Muscle of arm (tissue), 12 donors: ENCODE measurements around the gene GPX3. TPM values are rescaled to one million over a fixed set of nuclear protein-coding genes. Genes with fewer than 3 reads are reported as not detected.

Experiments
- DNase-seq: peaks from one replicate; pipeline ENCODE4 v3.0.0-alpha.2; 2013
- polyA plus RNA-seq, 12 donors: library from polyadenylated mRNA; unstranded; fragments of 120-200 nt; gene quantifications; one replicate each; pipeline ENCODE4 v1.2.1, GENCODE V29; 2013; ENCODE audit not compliant: insufficient read length in 12 of 12

The GPX3 gene
- polyA plus RNA-seq, 12 donors: 21.8 to 71.8 (median 51.7) TPM; not detected in 1

DNA sequence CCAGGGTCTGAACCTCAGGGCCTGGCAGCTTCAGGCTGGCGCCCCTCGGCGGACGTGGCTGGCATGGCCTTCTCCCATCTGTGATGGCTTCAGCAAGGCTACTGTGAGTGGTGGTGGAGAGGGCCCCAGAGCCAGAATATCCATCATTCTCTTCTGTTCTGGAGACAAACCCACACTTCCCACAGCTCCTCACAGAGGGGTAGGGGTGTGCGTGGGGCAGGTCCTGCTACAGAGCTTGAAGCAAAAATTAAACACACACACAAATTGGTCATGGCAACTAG, 9.6 kb downstream of the GPX3 start:
- no peak for DNase-seq

DNA sequence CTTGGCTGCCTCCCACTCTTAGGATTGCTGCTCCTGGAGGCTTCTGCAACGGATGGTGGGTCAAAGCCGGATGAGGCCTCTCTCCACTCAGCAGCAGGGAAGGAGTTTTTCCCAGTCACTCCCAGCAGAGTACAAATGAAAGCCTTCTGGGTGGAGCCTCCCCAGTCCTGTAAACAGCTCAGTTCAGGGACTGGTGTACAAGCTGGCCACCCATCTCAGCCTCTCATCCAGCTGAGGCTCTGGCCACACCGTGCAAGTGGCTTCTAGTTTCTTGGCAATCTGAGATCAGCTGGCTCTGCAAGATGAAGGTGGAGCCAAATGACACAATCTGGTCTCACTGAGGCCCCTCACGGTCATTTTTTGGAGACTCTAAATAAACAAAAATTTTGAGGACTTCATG, 10.0 kb downstream of the GPX3 start:
- peak; percentile 84 for DNase-seq

DNA sequence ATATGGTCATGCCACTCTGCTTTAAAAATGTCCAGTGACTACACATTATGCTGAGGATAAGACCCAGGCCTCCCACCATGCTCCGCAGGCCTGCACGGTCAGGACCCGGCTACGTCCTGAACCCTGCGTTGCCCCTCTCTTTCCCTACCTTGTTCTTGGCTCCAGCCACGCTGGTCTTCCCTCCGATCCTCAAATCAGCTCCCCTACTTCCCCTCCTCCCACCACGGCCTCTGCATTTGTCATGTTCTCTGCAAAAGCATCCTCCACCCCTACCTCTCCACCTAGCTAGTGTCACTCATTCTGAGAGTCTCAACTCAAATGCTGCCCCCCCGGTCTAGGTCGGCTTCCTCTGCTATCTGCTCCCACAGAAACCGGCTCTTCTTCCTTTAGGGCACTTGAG, 11.2 kb downstream of the GPX3 start:
- DNase-seq: no peak

DNA sequence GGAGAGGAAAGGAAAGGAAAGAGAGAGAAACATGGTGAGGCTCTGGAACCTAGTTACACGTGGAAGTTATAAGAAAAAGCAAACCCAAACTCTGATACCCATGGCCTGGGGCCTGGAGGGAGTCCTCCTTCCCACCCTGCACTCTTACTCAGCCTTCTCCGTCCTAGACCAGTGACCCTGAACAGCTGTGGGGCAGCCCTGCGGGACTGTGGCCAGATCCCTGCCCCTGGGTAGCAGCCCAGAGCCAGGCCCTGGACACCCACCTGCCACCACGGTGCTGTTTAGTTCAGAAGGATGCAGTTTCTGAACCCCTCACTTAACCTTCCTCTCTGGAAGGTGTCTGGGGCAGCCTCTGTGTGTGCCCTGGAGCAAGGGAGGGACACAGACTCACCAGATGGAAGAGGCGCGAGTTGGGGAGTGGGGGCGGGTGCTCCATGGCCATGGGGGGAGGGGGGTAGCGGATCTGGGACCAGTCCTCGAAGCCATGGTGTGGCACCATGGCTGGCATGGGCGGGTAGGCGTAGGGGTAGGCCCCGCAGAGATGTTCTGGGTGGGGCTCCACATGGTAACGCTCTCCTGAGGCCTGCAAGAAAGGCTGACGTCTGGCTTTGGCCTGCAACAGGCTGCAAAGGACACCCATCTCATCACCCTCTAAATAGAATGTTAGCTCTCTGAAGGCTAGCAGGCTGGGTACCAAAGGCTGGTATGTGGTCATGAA, 13.0 kb downstream of the GPX3 start:
- no peak for DNase-seq

DNA sequence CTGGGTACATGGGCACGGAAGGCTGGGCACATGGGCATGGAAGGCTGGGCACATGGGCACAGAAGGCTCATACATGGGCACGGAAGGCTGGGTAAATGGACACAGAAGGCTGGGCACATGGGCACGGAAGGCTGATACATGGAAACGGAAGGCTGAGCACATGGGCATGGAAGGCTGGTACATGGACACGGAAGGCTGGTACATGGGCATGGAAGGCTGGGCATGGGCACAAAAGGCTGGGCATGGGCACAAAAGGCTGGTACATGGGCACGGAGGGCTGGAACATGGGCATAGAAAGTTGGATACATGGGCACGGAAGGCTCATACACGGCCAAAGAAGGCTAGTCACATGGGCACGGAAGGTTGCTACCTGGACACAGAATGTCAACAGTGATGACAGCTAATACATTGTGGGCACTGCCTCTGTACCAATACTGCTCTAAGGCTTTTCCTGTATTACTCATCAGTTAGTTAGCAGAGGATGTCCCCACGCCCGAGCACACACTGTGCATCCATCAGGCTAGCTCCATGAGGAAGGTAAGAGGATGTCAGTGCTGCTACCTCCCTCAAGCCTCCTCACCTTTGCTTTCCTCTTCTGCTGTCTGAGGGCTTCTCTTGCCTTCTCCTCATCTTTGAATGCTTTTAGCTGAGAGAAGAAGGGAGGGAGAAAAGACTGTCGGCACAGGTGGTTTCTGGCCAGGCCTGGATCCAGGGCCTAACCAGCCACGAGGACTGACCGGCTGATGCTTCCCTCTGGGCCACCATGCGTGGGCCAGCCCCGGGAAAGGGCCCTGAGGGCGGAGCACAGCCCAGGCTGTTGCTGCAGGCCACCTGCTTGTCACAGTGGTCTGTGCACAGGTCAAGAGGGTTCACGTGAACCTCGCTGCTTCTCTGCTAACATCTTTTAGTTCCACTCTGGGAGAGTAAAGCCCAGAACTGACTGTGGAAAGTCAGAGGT, 14.3 kb downstream of the GPX3 start:
- no peak for DNase-seq

DNA sequence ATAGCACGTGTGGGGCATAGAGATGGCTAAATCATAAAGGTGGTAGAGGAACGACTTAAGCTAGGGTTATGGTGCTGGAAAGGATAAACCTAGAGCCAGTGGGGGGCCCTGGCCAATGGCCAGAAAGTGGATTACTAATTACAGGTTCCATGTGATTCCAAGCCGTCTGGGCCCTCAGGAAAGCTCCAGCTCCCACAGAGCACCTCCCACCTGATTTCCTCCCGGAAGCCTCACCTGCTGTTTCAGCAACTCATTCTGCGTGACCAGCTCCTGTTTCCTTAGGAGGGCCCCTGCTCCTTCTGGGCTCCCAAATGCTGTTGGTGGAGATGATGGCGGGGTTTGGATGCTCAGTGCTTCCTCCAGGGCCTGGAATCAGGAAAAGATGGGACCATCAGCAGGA, 16.2 kb downstream of the GPX3 start:
- DNase-seq: no peak

DNA sequence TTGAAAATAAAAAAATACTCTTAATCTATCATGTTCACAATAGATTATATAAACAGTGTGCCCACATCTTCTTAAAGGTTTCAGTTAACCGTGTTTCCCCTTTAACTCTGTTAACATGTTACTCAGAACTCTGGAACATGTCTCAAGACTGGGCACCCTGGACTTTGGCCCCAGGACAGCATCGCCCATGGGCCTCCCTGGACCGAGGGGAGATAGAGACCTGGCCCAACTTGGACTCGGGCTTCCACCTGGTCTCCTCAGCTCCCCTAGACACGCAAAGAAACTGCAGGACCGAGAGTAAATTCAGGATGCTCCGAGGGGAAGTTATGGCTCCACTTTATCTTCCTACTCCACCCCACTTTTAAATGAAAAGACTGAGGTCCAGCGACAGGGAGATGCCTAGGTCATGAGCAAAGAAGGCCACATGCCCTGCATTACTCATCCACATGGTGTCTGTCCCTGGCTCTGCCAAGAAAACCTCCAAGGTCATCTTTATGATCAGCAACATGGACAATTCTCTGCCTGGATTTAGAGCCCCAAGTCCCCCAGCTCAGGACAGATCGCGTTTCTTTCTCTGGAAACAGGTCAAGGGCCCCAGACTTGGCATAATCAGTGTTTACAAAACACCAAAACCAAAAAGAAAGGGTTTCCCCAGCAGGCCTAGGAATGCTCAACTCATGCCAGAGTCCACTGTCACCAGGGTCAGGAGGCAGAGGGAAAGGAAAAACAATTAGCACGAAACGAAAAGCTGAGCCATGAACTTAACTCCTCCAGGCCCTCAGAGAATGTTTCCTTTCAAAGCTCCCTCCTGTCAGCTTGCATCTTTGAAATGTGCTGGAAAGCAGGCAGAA, 17.4 kb downstream of the GPX3 start:
- DNase-seq: peak; percentile 68

DNA sequence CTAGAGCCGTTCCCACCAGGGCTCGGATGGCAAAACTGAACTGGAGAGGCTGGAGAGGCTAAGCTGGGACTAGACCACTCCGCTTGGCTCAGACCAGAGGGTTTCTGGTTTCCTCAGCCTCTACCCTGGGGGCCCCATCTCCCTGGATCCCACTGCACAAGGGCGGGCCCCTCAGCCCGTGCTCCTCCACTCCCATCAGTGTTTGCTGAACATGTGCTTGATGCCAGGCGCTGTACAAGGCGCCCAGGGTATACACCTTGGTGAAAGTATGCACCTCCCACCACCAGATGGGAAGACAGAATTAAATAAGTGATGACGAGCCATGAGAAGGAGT, 18.0 kb downstream of the GPX3 start:
- no peak for DNase-seq

DNA sequence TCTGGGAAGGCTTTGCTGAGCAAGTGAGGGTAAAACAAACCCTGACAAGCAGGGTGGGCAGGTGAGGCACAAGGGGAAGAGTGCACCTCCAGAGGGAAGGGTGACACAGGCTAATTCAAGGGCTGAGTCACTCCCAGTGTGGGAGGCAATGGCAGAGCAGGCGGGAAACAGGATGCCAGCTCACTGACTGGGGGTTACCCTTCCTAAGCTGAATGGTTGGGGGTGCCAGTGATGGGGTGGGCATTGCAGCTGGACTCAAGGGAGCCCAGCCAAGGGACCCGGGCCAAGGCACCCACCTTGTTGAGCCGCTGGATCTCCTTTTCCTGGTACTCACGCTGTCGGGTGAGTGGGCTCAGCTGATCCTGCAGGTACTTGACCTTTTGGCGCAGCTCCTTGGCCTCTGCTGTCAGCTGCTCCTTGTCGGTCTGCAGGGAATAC, 18.4 kb downstream of the GPX3 start:
- DNase-seq: no peak

DNA sequence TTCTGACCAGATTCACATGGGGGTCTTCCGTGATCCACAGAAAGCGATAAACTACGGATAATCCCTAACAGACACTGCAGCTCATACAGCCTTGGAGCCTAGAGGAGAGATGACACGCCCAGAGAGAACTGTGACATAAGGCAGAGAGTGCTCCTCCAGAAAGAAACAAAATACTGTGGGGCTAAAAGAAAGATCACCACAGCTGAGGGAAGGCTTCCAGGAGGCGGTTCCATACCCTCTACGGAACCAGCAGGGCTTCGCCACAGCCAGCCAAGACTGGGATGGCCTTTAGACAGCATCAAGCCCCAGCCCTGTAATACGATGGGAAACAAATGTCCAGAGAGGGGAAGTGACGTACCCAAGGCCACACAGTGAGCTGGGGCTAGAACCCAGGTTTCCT, 19.3 kb downstream of the GPX3 start:
- DNase-seq: no peak

DNA sequence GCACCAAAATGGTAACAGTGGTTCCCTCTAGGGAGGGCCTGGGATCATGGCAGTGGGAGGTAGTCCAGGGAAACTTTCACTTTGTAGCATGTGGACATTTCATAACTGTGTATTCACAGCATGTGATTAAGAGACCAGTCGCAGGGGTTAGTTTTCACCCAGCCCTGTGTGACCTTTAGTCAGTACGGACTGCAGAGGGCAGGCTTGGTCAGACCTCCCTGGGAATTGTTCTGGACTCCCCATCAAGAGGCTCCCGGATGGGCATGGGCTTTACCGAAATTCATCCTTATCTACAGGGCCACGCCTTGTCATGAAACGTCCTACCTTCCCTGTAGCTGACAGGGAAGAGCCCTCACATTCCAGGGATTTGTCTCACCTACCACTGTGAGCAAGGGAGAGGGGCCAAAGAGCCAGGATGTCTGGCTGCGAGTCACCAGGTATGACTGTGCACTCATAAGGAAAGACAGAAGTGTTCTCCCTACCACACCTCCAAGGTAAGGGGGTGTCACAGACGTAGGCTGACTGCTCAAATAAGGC, 19.9 kb downstream of the GPX3 start:
- no peak for DNase-seq

DNA sequence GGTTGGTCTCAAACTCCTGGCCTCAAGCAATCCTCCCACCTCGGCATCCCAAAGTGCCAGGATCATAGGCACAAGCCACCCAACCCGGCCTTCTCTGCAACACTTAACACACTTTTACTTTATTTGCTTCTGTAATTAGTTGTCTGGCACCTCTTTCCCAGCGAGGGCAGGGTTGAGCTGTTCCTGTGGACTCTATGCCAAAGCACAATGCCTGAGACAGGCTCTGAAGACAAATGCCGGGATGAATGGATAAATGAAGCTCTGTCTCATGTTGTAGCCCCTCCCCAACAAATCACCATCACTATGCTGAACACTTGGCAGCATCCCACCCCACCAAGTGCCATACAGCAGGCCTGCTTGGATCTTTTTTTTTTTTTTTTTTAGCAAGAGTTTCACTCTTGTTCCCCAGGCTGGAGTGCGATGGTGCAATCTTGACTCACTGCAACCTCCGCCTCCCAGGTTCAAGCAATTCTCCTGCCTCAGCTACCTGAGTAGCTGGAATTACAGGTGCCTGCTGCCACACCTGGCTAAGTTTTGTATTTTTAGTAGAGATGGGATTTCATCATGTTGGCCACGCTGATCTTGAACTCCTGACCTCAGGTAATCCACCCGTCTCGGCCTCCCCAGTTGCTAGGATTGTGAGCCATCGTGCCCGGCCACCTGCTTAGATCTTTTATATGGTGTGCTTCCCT, 21.3 kb downstream of the GPX3 start:
- DNase-seq: no peak

DNA sequence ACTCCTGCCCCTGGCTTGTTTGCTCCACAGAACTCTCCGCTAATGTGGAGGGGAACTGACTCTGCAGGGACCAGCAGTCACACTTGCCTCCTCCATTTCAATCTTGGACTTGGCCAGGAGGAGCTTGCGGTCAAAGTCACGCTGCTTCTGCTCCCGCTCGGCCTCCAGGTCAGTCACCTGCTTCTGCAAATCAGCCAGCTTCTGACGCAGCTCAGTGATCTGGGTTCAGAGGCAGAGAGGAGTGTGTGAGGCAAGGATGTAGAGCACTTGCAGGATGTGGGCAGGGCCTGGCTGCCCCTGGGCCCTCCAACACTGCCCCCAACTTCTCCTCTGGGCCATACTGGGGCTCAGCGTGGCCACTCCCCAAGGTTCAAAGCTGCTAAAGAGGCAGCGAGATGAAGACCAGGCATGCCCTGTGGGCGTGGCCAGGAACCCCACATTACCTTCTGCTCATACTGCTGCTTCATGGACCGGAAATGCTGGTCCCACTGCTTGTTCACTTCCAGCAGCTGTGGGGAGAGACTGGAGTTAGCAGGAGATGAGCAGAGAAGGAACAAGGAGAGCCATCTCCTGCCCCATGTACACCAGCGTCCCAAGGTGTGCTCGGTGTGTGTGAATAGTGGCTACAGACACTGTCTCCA, 22.2 kb downstream of the GPX3 start:
- DNase-seq: no peak

DNA sequence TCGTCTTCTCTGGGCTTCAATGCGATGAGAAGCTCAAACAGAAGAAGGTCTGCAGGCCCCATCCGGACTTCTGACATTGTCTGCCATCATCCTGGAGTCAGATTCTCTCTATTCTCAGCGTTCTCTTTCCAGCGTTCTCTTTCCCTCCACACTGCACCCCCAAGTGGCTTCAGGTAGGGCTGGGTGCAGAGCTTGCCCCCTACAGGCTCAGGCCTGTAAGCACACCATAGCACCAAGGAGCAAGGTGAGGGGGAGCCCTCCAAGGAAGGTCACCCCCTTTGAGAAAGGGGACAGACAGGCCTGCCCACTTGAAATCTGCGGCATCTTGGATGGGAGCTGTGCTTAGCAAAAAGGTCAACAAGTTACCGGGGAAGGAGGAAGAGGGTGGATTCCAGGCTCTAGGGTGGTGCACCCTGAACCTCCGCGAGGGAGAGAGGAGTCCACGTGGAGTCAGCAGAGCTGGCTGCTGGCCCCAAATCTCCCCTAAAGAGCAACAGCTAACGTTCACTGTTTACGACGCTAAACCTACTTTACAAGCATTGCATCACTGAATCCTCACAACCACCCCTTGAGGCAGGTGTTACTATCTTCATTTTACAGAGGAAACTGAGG, 27.5 kb downstream of the GPX3 start:
- DNase-seq: no peak

DNA sequence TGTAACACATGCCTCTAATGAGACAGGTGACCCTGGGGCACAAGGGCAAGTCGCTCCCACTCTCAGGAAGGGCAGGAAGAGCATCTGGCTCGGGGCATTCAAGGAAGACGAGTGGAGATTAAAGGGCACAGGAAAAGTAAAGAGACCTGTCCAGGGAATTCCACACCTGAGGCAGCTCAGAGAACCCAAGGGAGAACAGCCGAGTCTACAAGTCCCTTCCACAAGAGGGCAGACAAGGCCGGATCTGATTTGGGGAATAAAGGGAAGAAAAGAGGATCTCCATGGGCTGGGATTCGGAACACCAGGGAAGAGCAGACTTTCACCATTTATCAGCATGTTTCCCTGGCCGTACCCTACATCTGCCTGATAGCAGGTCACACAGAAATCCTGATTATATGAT, 28.1 kb downstream of the GPX3 start:
- DNase-seq: no peak

DNA sequence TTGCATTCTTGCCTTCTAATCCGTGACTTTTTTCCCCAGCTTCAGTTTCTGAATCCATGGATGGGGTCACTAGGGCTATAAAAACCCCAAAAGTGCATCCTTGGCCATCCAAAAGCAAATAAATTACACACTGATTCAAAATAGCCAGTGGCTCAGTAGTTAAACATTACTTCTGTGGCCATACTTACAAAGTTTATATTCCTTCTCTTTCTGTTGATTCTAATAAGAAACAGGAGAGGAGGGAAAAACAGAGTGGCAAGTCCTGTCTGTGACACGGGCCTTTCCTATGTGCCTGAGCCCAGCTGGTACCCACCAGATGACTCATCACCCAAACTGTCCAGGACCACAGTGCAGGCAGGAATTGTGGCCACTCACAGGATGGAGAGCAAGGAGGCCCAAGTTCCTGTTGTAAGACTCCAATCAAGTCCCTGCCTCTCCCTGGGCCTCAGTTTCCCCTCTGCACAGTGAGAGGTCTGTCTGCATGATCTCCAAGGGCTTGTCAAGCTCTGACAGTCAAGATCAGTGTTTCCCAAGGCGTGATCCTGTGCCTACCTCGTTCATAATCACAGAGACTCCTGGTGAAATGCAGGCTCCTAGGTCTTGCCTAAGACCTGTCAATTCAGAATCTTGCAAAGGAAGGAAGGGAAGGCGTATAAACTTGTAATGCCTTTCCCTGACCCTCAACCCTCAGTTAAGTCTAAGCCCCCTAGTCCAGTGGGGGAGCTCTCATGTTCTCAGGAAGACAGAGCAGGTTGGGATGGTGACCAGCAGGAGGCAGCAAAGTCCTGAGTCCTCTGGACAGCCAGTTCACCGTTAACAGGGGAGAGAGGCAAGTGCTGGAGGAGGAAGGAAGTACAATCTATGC, 30.9 kb downstream of the GPX3 start:
- peak; percentile 82 for DNase-seq

DNA sequence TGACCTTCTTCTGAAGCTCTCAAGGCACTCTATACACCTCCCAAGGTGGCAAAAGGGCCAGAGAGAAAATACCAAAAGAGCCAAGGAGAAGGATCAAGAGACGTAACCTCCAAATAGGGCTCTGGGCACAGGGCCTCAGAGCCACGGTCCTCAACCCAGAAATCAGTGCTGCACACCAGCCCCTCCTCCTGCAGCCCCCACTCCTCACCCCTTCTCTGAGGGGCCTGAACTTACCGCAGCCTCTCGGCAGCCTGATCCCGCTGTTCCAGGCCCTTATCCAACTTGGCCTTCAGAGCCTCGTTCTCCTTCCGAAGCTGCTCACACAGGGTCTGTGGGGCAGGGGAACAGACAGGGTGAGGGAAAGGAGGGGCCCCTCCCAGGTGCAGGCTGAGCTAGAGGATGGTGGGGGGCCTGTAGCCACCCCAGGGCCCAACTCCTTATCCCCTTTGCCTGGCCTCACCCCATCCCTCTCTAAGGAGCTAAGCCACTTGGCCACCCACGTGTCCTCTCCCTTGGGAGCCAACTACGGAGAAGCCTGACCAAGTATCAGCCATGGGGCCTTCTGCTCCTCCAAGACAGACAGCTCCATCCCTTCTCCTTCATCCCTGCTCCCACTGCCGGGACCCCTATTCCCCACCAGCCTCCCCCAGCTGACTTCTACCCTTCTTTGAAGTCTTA, 31.7 kb downstream of the GPX3 start:
- no peak for DNase-seq

DNA sequence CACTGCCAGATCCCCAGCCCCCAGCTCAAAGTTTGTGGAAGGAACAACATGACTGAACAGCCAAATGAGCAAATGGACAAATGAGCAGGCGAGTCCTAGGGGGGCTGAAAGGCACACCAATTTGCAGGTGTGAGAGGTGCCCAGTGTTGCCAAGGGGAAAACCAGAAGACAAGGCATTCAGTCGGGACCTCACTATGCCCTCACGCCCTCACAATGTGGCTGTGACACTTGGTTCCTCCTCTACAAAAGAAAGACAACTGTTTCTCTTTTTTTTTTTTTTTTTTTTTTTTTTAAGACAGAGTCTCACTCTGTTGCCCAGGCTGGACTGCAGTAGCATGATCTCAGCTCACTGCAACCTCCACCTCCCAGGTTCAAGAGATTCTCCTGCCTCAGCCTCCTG, 32.4 kb downstream of the GPX3 start:
- DNase-seq: no peak
